Measurements from ENCODE around the gene BUD23. TPM values are rescaled to one million over a fixed set of nuclear protein-coding genes. Genes with fewer than 3 reads are reported as not detected.

Gene BUD23
- total and polyA plus RNA-seq, 2 experiments from 2014 or later, result 62.1 to 117 TPM

DNA sequence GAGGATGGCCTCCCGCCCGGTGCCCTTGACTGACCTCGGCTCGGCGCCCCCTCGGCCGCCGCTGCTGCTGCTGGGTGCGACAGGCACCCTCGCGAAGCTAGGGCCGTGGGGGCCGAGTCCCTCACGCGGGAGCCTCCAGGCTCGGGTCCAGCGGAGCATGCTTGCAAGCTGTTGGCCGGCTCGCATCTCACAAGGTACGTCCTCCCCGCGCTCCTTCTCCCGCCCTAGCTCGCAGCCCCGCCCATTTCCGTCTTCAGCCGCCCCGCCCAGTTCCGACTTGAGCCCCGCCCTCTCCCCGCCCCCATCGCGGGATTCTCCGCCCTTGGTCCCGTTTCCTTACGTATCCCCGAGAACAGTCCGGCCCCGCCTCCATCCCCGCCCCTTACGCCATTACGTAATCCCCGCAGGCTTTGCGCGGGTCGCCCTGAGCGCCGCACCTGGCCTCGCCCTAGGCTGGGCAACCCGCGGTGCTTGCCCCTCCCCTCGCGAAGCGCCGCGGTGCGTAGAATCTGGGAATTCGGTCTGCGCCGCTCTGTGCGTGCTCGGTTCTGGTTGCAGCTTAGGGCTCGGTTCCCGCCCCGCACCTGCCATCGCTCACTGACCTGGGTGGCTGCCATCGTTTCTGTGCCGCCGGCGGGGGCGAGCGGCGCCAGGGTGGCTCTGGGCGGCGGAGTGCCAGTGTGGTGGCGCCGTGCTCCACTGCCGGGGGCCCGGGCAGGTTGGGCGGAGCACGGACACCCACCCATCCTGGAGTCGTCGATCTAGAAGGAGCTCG, 55.4 kb downstream of the BUD23 start, which contains the start of gene ABHD11 (continued):
- TF ChIP-seq, protein P1, sequence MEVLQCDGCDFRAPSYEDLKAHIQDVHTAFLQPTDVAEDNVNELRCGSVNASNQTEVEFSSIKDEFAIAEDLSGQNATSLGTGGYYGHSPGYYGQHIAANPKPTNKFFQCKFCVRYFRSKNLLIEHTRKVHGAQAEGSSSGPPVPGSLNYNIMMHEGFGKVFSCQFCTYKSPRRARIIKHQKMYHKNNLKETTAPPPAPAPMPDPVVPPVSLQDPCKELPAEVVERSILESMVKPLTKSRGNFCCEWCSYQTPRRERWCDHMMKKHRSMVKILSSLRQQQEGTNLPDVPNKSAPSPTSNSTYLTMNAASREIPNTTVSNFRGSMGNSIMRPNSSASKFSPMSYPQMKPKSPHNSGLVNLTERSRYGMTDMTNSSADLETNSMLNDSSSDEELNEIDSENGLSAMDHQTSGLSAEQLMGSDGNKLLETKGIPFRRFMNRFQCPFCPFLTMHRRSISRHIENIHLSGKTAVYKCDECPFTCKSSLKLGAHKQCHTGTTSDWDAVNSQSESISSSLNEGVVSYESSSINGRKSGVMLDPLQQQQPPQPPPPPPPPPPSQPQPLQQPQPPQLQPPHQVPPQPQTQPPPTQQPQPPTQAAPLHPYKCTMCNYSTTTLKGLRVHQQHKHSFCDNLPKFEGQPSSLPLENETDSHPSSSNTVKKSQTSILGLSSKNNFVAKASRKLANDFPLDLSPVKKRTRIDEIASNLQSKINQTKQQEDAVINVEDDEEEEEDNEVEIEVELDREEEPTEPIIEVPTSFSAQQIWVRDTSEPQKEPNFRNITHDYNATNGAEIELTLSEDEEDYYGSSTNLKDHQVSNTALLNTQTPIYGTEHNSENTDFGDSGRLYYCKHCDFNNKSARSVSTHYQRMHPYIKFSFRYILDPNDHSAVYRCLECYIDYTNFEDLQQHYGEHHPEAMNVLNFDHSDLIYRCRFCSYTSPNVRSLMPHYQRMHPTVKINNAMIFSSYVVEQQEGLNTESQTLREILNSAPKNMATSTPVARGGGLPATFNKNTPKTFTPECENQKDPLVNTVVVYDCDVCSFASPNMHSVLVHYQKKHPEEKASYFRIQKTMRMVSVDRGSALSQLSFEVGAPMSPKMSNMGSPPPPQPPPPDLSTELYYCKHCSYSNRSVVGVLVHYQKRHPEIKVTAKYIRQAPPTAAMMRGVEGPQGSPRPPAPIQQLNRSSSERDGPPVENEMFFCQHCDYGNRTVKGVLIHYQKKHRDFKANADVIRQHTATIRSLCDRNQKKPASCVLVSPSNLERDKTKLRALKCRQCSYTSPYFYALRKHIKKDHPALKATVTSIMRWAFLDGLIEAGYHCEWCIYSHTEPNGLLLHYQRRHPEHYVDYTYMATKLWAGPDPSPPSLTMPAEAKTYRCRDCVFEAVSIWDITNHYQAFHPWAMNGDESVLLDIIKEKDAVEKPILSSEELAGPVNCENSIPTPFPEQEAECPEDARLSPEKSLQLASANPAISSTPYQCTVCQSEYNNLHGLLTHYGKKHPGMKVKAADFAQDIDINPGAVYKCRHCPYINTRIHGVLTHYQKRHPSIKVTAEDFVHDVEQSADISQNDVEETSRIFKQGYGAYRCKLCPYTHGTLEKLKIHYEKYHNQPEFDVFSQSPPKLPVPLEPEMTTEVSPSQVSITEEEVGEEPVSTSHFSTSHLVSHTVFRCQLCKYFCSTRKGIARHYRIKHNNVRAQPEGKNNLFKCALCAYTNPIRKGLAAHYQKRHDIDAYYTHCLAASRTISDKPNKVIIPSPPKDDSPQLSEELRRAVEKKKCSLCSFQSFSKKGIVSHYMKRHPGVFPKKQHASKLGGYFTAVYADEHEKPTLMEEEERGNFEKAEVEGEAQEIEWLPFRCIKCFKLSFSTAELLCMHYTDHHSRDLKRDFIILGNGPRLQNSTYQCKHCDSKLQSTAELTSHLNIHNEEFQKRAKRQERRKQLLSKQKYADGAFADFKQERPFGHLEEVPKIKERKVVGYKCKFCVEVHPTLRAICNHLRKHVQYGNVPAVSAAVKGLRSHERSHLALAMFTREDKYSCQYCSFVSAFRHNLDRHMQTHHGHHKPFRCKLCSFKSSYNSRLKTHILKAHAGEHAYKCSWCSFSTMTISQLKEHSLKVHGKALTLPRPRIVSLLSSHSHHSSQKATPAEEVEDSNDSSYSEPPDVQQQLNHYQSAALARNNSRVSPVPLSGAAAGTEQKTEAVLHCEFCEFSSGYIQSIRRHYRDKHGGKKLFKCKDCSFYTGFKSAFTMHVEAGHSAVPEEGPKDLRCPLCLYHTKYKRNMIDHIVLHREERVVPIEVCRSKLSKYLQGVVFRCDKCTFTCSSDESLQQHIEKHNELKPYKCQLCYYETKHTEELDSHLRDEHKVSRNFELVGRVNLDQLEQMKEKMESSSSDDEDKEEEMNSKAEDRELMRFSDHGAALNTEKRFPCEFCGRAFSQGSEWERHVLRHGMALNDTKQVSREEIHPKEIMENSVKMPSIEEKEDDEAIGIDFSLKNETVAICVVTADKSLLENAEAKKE (CRISPR knock-in tag; IDR thresholded peaks at IDR 0.05), result no peak

DNA sequence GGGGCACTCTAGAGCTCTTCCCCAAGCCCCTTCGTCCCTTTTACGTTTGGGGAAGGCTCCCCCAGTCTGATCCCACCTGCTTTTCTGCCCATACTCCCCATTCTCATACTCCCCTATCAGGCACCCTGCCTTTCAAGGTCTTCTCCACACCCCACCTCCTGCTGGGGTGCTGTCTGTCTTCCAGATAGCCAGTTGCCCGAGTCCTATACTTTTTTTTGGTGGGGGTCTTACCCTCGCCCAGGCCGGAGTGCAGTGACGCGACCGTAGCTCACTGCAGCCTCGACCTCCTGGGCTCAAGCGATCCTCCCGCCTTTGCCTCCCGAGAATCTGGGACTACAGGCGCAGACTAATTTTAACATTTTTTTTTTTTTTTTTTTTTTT, 56.0 kb downstream of the BUD23 start:
- Mint-ChIP-seq H3K36me3 (ENCODE audit: low read depth) (peaks cover 8% of the 10 kb centered on the region), H3K9me3 (no peaks in the 10 kb centered on the region), H3K27ac (peak overlapping the region; percentile 95), H3K27me3 (ENCODE audit: insufficient read depth, low read depth, poor library complexity) (peaks cover 33% of the 10 kb centered on the region), H3K4me1 (peaks cover 41% of the 10 kb centered on the region), H3K4me3 (peak overlapping the region; percentile 90)
- peak overlapping the region; percentile 77 for H3K4me3 ChIP-seq
- peaks cover 13% of the 10 kb centered on the region for H4K20me1 ChIP-seq (replicated peaks; ENCODE audit: insufficient read depth)
- H3K4me2 ChIP-seq, result peak overlapping the region; percentile 89
- no peaks in the 10 kb centered on the region; the same call in 1 of the 2 replicates for H3K79me2 ChIP-seq (replicated peaks; ENCODE audit: insufficient read depth)
- DNase-seq (ENCODE audit: low spot score), result no peak
- peaks cover 35% of the 10 kb centered on the region for H3K27me3 ChIP-seq (ENCODE audit: insufficient read depth)
- ATAC-seq, result no peak
- H3K27ac ChIP-seq (ENCODE audit: low read depth), result peak overlapping the region; percentile 83
- H3K4me1 ChIP-seq (ENCODE audit: insufficient read depth), result peaks cover 31% of the 10 kb centered on the region
- H3F3A ChIP-seq (replicated peaks; ENCODE audit: low read depth), result peaks cover 8% of the 10 kb centered on the region
- H3K36me3 ChIP-seq (ENCODE audit: insufficient read depth), result 0 out of 2 replicates have a peak, but pooled peaks cover 3% of the 10 kb centered on the region
- H2AFZ ChIP-seq, result peak overlapping the region; percentile 84
- no peaks in the 10 kb centered on the region for H3K9me2 ChIP-seq (ENCODE audit: insufficient read depth)
- TF ChIP-seq, protein P2, sequence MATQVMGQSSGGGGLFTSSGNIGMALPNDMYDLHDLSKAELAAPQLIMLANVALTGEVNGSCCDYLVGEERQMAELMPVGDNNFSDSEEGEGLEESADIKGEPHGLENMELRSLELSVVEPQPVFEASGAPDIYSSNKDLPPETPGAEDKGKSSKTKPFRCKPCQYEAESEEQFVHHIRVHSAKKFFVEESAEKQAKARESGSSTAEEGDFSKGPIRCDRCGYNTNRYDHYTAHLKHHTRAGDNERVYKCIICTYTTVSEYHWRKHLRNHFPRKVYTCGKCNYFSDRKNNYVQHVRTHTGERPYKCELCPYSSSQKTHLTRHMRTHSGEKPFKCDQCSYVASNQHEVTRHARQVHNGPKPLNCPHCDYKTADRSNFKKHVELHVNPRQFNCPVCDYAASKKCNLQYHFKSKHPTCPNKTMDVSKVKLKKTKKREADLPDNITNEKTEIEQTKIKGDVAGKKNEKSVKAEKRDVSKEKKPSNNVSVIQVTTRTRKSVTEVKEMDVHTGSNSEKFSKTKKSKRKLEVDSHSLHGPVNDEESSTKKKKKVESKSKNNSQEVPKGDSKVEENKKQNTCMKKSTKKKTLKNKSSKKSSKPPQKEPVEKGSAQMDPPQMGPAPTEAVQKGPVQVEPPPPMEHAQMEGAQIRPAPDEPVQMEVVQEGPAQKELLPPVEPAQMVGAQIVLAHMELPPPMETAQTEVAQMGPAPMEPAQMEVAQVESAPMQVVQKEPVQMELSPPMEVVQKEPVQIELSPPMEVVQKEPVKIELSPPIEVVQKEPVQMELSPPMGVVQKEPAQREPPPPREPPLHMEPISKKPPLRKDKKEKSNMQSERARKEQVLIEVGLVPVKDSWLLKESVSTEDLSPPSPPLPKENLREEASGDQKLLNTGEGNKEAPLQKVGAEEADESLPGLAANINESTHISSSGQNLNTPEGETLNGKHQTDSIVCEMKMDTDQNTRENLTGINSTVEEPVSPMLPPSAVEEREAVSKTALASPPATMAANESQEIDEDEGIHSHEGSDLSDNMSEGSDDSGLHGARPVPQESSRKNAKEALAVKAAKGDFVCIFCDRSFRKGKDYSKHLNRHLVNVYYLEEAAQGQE (IDR thresholded peaks at IDR 0.05; ENCODE audit: unreplicated experiment), result no peak
- no peak for TF ChIP-seq CREB1 (CRISPR knock-in tag; IDR thresholded peaks at IDR 0.05; ENCODE audit: low read depth)
- TF ChIP-seq, protein P1 (CRISPR knock-in tag; IDR thresholded peaks at IDR 0.05), result no peak
- no peak for TF ChIP-seq ZNF114 (CRISPR knock-in tag; IDR thresholded peaks at IDR 0.05)

Data from GM23338 (cell line).